NT2/D1 (cell line): Measurements from ENCODE around the gene C1orf35.

ENCODE experiments used
- DNase-seq: peaks from one replicate; pipeline ENCODE4 v3.0.0-alpha.2; 2011; ENCODE audit warnings: low read depth, low spot score
- H3K27me3 ChIP-seq: 2 replicates; pipeline ENCODE4 v1.6.0; 2011; ENCODE audit warnings: mild to moderate bottlenecking; ENCODE audit not compliant: insufficient read length, insufficient read depth
- H3K36me3 ChIP-seq: 2 replicates; pipeline ENCODE4 v1.6.1; 2011; ENCODE audit warnings: mild to moderate bottlenecking, low read length, mixed read lengths; ENCODE audit not compliant: insufficient read depth, insufficient read length
- H3K4me1 ChIP-seq: 2 replicates; pipeline ENCODE4 v1.5.1; 2011; ENCODE audit not compliant: insufficient read depth, insufficient read length
- H3K4me3 ChIP-seq: 2 replicates; pipeline ENCODE4 v1.5.1; 2011; ENCODE audit warnings: low read depth; ENCODE audit not compliant: insufficient read length
- H3K9ac ChIP-seq: 2 replicates; pipeline ENCODE4 v1.6.0; 2011; ENCODE audit warnings: low read depth; ENCODE audit not compliant: insufficient read length
- H3K9me3 ChIP-seq: 2 replicates; pipeline ENCODE4 v1.5.1; 2011; ENCODE audit warnings: mild to moderate bottlenecking, low read length; ENCODE audit not compliant: insufficient read depth
- SUZ12 ChIP-seq: IDR thresholded peaks from 2 replicates; pipeline ENCODE4 v1.6.1; 2011; ENCODE audit not compliant: insufficient read length, insufficient read depth; ENCODE audit errors: extremely low read depth
- YY1 ChIP-seq: IDR thresholded peaks from 2 replicates; pipeline ENCODE4 v1.6.1; 2011; ENCODE audit not compliant: insufficient read length, insufficient read depth
- ZNF274 ChIP-seq: IDR thresholded peaks from 2 replicates; pipeline ENCODE4 v1.6.1; 2011; ENCODE audit warnings: mild to moderate bottlenecking, low read depth, low read length

The C1orf35 gene

GRCh38 chr1:228102791-228103620 is at the start of gene C1orf35:
C1orf35 (minus strand) TSS chr1:228103325; CDS start chr1:228103227, 98 bp downstream.
- H3K9ac ChIP-seq, result peak within 1 kb of the TSS; percentile 97
- peak within 1 kb of the TSS; percentile 96 for H3K4me3 ChIP-seq
- peaks cover 71% of the 10 kb centered on the region for H3K36me3 ChIP-seq
- no peaks in the 10 kb centered on the region for H3K9me3 ChIP-seq
- TF ChIP-seq SUZ12 (no peak), YY1 (peak; percentile 46), ZNF274 (no peak)
- peak; percentile 97 for DNase-seq
- no peaks in the 10 kb centered on the region for H3K27me3 ChIP-seq
- H3K4me1 ChIP-seq, result peaks cover 12% of the 10 kb centered on the region

- no peak overlapping the region for H3K9ac ChIP-seq
- no peak for DNase-seq
- peaks cover 27% of the 10 kb centered on the region for H3K36me3 ChIP-seq
- H3K4me3 ChIP-seq, result no peak overlapping the region
- H3K9me3 ChIP-seq, result no peaks in the 10 kb centered on the region
- peaks cover 36% of the 10 kb centered on the region for H3K4me1 ChIP-seq
- TF ChIP-seq YY1 (no peak), ZNF274 (no peak), SUZ12 (no peak)
- H3K27me3 ChIP-seq, result no peaks in the 10 kb centered on the region
These were observed 49.8 kb upstream of the C1orf35 start for GRCh38 chr1:228152918-228153258.

DNA sequence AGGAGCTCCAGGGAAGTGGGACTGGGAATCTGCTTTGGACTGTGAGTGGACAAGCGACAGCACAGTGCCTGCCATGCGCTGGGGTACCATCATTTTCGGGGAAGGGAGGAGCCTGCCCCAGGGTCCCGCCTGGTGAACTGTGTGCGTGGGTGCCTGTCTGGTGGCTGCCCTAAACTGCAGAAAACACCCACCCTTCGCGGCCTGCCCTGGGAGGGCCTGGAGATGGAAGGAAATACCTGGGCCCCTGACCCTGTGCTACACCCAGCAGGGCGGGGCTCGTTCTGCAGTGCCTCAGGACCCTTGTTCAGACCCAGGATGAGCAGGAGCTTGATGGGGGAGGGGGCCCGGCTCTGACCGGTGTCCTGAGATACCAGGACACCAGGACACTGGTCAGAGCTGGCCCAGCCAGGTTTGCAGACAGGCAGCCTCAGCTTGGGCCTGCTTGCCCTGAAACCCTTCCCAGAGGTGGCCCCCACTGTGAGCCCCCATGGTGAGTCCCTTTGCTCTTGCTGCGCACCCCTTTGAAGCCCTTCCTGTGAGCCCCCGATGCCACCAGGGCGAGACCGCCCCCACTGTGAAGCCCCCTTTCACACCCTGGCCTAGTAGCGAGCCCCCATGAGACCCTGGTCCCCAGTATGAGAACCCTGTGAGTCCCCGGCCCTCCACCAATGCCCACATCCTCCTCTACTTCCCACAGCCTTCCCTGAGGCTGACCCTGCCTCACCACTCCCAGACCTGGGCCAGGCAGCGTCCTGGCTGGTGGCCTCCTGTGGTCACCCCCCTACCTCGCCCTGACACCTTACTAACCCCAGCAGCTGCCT is 49.2 kb upstream of the C1orf35 start:
- Histone ChIP-seq H3K9me3 (no peaks in the 10 kb centered on the region), H3K9ac (peak overlapping the region; percentile 51), H3K4me1 (peaks cover 36% of the 10 kb centered on the region), H3K4me3 (no peak overlapping the region), H3K36me3 (peaks cover 32% of the 10 kb centered on the region), H3K27me3 (no peaks in the 10 kb centered on the region)
- no peak for TF ChIP-seq YY1
- TF ChIP-seq SUZ12, result no peak
- TF ChIP-seq ZNF274, result no peak
- DNase-seq, result no peak

GRCh38 chr1:228151180-228151925 is 48.2 kb upstream of the C1orf35 start:
- Histone ChIP-seq H3K4me1 (peaks cover 36% of the 10 kb centered on the region), H3K4me3 (no peak overlapping the region), H3K27me3 (no peaks in the 10 kb centered on the region), H3K36me3 (peaks cover 42% of the 10 kb centered on the region), H3K9me3 (no peaks in the 10 kb centered on the region), H3K9ac (peak overlapping the region; percentile 51)
- no peak for DNase-seq
- no peak for TF ChIP-seq YY1
- no peak for TF ChIP-seq SUZ12
- TF ChIP-seq ZNF274, result no peak

DNA sequence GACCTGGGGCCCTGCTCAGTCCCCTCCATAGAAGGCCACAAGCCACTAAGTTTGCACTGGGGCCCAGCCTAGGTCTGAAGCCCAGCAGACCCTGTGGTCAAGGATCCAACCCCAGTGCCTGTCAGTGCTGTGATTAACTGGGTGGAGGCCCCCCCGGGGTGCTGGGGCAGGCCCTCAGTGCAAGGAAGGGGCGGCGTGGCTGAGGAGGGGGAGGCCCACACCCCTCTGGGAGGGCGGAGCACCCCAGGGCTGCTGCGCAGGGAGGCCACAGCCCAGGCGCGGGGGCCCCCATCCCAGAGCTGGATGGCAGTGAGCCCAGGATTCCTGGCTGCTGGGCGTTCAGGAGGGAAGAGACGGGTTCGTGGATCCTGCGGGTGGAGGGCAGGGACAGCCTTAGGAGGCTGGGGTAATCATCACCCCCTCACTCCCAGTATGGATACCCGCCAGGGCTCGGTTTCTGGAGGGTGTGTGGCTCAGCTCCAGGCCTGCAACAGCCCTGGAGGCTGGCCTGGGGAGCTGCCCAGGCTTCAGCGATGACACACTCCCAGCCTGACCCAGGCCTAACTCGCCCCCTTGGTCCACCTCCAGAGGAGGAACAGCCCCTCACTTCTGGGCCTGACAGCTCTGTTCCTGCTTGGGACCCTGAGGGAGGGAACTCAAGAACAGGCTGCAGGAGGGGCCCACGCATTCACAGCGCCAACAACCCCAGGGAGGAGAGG is 47.5 kb upstream of the C1orf35 start:
- TF ChIP-seq SUZ12 (no peak), ZNF274 (no peak), YY1 (no peak)
- peaks cover 29% of the 10 kb centered on the region for H3K4me1 ChIP-seq
- no peak overlapping the region for H3K4me3 ChIP-seq

DNA sequence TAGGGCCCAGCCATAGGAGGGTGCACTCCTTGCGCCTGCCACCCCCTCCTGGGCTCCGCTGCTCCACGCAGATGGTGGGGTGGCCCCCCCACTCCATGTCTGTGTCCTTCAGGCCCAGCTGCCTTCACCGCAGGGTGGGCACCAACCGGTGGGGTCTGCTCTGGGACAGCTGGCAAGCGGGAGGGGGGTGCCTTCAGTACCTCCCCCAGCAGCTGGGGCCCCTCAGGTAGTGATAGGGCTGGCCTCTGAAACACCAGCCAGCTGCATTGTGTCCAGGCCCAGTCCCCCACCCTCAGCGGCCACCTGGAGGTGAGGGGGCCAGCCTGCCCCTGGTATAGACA is 47.0 kb upstream of the C1orf35 start:
- Histone ChIP-seq H3K36me3 (peaks cover 54% of the 10 kb centered on the region), H3K9ac (peak overlapping the region; percentile 46), H3K27me3 (no peaks in the 10 kb centered on the region), H3K4me1 (peaks cover 24% of the 10 kb centered on the region), H3K4me3 (no peak overlapping the region), H3K9me3 (no peaks in the 10 kb centered on the region)
- no peak for DNase-seq
- TF ChIP-seq YY1 (no peak), ZNF274 (no peak), SUZ12 (no peak)

More for the DNA sequence above, 47.5 kb upstream of the C1orf35 start:
- H3K9me3 ChIP-seq, result no peaks in the 10 kb centered on the region
- no peak overlapping the region for H3K9ac ChIP-seq
- no peak for DNase-seq
- peaks cover 49% of the 10 kb centered on the region for H3K36me3 ChIP-seq
- no peaks in the 10 kb centered on the region for H3K27me3 ChIP-seq
